Measurements from ENCODE around the gene HOXD4.

HOXD4 gene

DNA sequence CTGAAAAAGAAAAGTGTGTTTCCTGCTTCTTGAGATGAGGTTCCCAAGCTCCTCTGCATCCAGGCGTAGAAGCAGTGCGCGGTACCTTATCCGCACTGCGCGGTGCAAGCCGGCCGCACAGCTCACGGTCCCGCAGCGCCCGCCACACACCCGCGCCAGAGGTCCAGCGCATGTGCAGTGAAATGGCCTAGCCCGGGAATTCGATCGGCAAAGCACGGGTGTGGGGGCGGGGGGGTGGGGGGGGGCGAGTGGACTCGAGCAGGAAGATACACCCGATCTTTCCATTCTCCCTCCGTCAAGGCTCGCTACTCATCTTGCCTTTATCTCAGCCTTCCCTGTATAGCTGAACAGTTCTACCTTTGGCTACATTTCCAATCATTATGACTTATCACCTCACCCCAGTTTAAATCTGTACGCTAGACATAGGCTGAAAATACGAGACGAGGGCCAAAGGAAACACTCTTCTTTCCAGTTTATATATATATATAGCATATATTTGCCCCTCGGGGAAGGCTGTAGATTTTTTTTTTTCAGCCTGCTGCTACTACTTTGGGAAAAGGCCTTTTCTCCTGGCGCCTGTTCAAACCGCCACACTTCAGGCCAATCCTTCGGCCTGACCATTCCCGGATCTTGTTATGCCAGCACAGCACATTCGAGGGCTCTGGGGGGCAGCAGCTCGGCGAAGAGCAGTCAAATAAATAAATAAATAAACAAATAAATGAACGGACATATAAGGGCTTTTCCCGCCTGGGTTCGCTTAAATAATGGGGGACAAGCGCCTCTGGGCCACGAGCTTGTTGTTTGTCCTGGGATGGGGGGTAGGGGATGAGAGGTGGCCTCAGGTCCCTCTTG is 11.5 kb upstream of the HOXD4 start:
- DNase-seq: no peak

DNA sequence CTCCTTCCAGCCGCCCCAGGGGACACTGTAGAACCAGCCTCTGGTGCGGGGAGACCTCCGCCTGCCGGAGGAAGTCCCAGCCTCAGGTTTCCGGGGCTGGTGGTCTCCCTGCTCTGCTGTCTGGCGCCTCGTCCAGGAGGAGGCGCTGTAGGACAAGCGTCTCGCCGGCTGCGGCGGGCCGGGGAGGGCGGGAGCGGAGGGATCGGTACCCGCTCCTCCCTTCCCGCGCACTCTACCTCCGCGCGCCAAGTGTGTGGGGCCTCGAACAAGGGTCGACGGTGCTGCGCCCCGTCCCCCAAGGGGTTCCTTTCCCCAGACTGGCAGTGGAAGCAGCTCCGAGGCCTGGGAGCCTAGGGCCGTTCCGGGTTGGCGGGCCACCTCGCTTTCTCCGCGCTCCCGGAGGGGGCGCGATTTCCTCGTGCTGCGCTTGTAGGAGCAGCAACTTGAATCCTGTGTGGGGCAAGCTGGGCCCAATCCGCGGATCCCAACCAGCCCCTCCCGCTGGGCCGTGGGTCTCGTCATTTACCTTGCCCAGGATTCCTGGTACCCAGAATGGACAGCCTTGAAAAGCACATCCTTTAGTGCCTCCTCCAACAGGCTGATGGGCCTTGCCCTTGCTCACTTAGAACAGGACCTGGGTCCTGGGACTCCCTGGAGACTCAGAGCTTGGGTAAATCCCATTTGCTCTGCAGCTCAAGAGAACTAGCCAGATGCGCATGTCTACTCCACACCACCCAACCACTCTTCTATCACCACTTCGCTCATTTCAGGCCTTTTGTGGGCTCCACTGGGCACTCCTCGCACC is 10.6 kb upstream of the HOXD4 start:
- DNase-seq: peak; percentile 82 to 85

DNA sequence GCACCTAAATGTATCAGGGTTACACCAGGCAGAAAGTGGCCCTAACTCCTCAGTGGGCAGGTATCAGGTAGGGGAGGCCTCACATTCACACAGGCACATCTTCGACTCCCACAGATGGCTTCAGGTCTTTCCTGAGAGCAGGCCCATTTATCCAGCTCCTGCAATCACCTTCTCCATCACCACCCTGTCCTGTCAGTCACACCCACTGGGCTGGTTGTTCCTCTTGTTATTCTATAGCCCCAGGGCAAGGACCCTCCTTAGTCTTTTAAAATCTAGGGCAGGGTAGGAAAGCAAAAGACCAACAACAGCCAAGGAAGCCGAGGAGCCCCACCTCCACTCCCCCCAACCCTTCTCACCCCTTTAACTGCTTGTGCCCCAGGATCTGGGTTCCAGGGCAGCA is 9.1 kb upstream of the HOXD4 start:
- no peak for DNase-seq

DNA sequence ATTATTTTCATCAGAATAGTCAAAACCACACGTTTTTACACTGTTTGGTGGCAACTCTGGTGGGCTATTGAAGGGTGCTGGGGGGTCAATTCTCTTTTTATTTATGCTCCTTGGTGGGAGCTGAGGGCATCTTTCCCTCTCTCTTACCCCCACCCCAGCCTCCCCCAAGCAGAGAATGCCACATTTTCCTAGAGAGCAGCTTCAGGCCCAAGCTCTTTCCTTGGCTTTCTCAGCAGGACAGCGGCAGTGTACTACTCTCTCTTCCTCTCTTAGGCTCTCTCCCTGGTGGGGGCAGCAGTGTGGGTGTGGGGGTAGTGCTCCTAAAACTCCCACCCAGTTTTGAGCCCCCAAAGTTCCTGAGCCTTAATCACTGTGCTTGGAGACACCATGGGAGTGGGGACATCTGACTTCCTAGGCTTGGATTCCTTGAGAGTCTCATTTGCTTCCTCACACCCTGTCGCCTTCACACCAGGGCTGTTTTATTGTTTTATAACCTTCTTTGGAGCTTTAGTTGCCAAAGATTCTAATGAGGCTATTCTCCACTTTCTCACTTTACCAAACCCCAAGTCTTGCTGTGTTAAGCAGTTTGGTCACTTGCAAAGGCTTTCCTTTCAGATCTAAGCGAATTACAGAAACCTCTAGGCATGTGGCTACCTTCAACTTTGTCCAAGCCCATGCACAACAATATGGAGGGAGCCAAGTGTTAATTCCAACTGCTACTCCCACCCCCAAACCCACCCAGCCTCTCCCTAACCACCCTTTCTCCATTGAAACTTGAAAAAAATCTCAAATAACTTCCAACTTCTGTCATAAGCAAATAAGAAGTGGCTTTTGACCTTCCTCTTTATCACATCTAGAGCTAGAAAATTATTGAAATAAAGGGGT is 6.0 kb upstream of the HOXD4 start:
- DNase-seq: no peak

DNA sequence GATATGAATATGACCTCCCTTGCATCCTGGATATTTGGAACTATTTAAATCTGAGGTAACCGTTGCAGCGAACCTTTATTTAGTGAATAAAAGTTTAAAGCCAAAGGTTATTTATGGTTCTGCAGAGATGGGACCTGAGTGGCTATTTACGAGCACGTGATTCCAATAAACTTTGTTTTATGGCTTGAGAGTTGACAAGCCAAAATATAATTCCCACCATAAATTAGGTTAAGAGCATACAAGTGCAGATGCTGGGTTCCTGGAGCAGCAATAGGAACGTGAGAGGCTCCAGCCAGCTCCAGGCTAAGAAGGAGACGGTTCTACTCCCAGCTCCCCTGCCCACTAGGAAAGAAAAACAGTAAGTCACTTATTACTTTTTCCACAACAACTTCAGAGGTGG is 5.2 kb upstream of the HOXD4 start:
- no peak for DNase-seq

DNA sequence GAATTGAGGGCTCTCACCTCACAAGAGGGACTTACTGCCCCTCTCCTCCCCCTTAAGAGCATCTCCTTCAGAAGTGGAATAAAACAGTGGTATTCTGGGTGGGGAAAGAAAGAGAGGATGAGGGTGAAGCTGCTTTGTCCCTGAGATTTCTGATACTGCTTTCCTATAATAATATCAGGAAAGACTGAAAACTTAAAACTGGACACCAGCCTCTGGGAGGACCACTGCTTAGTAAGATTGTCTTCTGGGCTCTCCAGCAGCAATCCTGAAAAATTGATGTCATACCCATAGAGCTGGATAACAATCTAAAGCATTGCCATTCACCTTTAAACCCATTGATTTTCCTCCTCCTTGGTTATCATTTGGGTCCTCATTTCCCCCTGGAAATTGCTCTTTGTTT is 4.7 kb upstream of the HOXD4 start:
- no peak for DNase-seq

DNA sequence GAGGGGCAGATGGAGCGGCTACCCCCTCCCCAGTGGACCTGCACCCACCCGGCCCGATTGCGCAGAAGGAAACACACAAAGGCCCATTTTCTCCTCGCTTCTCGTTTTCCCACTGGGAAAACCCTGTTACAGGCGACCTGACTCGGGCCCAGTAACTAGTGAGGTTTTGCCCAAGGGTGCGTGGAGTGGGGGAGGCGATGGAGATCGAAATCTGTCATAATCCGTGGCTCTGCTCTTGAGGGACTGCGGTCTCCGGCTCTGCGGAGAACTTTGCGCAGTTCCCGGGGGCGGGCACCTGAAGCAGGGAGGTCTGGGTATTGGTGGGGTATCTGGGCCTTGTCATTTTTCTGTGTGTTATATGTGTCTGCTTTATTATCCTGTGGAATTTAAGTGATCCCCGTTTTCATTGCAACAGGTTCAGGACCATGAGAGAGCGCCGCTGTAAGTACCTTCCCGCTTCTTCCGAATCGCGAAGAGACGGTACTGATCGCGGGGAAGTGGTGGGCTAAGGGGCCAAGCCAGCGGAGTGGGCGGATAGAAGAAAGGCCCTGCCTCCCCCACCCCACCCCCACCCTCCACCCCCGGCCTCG is 4.0 kb upstream of the HOXD4 start:
- no peak for DNase-seq

DNA sequence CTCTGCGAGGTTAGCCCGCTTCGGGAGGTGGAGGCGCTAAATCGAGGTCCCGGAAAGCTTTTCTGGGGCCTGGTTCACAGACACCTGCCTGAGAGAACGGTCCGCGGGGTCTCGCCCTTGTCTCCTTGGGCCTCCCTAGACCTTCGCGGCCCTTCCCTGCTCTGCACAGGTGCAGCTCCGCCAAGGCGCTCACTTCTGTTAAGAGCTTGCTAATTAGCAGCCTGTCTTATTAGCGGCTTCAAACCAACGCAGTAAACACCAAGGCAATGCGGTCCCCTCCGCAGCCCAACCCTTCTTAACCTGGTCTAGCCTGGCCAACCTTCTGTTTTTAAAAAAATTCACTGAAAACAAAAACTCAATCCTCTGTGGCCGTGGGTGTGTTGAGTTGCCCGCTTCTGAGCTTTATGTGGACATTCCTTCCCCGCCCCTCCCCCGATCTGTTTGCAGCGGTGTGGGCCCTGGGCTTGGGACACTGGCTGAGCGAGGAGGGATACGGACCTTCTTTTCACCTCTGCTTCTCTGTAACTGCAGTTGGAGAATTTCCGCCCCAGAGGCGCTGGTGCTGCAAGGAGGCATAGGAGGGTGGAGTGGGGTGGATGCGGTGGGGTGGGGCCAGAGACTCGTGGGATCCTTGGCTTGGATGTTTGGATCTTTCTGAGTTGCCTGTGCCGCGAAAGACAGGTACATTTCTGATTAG is 3.4 kb upstream of the HOXD4 start:
- no peak for DNase-seq

DNA sequence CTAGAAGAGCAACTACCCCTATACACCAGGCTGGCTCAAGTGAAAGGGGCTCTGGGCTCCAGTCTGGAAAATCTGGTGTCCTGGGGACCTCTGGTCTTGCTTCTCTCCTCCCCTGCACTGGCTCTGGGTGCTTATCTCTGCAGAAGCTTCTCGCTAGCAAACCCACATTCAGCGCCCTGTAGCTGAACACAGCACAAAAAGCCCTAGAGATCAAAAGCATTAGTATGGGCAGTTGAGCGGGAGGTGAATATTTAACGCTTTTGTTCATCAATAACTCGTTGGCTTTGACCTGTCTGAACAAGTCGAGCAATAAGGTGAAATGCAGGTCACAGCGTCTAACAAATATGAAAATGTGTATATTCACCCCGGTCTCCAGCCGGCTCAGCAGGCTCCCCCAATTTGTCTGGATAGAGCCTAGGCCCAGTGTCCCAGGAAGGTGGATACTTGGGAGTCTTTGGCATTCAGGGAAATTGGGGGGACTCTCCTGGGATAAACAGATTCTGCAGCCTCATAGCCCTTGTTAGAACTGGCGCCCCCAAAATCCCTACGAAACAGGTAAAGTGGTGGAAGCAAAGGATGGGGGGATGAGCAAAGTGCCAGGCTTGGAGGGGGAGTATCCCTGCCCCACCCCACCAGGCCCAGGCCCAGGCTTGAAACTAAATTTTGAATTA is 2.5 kb upstream of the HOXD4 start:
- DNase-seq: no peak

DNA sequence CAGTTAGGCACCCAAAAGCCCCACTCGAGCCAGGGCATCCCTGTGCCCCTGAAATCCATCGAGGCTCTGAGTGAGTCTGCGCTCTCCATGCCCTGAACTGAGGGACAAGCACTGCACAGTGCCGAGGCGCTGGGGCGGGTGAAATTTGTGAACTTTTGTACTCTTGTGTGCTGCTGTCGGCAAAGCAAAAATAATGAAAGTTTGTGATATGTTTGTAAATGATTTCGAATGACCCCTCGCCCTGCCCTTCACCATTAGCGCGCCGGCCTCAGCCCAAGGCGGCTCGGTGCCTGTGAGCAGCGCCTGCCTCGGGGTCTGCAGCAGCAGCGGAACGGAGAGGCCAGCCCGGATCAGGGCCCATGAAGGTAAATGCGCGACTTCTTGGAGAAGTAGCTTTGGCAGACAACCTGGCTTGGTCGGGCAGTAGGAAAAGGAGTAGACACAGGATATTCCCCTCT is 1.8 kb upstream of the HOXD4 start:
- DNase-seq: no peak

DNA sequence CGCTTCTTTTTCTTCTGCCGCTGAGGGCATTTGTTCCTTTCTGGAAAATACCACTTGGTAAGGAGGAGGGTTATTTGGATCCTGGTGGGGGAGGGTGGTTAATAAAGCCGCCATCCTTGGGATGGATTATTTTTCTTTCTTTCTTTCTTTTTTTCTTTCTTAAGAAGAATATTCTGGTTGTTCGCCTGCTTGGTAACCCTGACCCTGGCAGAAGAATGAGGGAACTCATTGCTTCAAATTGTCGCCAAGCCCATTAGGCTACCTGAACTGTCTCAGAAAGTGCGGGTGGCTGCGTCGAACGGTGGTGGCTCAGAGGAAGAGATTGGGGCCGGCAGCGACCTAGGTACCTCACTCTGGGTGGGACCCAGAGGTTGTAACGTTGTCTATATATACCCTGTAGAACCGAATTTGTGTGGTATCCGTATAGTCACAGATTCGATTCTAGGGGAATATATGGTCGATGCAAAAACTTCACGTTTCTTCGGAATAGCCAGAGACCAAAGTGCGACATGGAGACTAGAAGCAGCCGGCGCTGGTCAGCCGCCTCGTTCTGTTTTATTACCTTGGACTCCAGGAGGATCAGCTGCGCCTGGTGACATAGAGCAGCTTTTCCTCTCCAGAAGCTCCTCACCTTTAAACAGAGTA is 1.3 kb upstream of the HOXD4 start:
- no peak for DNase-seq

DNA sequence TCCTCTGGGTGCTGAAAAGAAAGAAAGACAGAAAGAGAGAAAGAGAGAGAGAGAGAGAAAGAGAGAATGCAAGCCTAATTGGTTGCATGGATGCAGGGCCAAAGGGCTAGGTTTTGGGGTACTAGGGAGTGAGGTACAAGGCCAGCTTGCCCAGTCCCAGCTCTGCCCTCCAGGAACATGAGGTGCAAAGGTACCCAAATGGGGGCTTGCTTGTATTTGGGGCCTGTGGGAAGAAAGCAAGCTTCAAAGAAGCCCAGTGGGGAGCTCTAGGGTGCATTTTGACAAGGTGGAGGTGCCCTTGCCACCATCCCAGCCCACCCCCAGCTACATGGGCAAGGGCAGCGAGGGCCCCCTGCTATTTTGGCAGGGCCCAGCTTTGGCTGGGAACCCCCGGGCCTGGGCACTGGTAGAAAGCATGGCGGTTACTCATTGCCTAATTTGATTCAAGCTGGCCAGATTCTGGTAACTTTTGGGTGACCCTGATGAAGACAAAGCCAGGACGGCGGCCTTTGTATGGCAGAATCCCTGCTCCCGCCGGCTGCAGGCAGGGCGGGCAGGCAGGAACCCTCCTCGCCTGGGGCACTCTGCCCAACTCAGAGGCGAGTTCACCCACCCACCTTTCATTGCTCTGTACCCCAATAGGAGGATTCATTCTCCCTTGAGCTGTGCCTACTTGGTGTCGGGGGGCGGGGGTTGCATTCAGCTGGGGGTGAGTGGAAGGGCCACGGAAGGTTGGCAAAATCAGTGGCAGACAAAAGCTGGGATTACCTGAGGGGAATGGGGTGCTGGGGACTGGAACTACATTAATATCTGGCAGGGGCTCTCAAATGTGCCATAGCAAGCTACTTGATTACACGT is 537 bp upstream of the HOXD4 start:
- no peak for DNase-seq

DNA sequence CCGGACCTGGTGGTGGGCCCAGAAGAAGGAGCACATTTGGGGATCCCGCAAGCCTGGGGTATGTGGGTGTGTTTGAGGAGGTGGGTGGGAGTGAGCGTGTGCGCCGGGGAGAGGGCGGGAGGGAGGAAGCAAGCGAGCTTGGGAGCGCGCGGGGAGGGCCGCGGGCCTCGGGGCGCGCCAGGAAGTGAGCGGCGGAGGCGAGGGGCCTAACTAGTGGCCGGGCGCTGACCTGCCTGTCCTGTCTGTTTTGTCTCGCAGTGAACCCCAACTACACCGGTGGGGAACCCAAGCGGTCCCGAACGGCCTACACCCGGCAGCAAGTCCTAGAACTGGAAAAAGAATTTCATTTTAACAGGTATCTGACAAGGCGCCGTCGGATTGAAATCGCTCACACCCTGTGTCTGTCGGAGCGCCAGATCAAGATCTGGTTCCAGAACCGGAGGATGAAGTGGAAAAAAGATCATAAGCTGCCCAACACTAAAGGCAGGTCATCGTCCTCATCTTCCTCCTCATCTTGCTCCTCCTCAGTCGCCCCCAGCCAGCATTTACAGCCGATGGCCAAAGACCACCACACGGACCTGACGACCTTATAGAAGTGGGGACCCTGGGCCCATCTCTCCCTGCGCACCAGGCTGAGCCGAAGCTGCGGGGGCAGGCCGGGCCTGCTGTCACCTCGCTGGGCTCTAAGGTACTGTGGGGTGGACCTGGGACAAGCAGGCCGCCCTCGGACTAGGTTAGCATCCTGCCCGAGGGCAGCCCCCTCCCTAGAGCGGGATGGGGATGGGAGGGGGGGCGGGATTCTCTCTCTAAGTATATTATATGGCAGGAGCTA is 1.2 kb downstream of the HOXD4 start:
- DNase-seq: no peak

DNA sequence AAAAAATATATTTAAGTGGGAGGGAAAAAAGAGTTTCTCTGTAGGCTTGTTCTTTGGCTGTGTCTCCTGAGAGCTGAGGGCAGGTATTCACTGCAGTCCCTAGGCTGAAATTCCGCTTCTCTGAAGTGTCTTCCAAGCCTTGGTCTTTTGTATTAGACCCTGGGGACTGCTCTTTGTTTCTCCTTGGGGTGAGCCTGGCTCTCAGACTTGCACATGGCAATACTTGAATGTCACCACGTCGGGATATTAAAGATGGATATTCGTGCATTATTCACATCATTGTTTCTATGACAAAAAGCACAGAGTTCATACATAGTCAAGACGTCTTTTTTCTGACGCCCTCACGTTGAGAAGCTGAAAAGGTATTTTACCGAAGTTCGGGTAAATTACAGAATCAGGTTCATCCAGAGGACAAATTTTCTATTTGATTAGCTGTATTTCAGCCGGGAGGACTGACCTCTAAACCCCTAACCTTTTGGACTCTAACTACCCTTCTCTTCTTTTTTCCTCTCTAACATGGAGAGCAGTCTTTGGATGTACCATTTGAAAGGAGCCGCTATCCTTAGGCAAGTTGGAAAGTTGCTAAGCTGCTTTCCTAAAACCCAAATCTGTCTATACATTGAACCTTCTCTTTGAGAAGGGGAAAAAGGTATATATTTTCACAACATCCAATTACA is 3.4 kb downstream of the HOXD4 start:
- no peak for DNase-seq

DNA sequence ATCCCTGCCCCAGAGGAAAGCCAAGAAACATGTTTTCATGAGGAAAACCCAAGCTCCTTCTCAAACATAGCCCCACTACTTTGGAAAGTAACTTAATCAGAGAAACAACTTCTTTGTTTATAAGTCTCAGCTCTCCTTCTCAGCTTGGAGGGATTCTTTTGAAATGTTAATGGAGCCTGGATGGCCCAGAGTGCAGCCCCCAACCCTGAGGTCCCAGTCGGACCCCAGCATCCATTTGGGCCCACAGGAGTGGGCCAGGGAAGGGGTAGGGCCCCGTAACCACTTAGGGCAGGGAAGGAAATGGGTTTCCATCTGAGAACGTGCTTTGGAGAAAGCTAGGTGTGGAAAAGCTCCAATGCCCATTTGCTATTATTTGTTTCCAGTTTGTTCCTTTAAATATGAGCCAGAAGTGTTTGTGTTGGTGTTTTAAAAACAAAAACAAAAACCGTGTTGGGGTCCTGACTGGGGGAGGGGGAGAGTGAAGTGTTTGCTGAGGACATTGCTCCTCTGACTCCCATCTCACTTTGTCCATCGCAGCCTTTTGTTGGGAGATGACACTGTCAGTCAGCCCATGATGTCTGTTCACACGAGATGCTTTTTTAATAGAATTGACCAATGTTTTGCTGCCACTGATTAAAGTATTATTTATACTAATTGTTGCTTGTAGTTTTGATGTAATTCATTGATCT is 4.2 kb downstream of the HOXD4 start:
- DNase-seq: no peak

DNA sequence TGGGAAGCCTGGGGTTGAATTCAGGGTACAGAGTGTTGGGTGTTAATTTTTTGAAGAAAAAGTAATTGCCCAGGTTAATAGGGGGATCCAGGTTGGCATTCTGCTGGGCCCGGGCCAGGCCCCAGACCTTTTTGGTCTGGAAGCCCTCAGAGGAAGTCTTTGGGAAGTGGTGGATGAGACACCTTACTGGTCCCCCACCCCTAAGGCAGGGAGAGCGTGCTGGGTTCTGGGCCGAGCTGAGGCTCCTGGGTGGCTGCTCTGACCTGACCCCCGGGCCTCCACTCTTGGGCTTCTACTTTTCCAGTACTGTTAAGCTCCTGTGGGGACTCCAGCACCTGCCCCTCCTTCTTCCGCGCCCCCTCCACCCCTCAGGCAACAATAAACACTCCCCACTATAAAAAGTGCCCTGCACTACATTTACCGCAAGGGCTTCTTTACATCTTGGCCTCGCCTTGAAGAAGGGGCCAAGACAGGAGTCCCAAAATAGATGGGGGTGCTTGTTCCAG is 5.0 kb downstream of the HOXD4 start:
- no peak for DNase-seq

DNA sequence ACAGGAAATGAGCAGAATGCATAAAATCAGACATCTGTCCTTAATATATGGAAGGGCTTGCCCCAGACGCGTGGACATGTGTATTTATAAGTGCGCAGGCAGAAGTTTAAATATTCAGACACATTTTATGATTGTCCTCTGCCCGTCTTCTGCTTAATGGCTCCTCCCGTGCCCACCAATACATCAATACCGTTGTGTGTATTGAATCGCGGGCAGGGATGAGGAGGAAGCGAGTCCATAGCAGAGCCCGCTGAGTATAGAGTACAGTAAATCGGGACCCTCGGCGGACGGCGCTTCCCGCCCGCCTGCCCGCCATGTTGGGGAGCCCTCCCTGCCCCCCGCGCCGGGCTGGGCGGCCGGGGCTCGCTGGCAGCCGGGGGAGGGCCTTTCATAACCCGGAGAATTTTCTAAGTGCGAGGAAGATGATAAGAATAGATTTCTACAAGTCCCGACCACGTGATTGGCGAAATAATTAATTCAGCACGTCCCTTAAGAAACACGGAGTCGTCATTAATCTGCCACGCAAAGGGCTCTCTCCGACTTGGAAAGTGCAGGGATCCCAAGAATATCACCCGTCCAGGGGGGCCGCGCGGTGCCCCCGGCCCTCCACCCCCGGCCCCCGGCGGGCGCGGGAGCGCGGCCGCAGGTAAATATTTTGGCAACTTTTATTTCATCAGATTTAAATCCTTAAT is 5.6 kb downstream of the HOXD4 start, which contains the start of gene HOXD3:
HOXD3 (plus strand) TSS at position 501 of the 692 bp plus-strand sequence. CDS start 11,808 bp downstream, outside the sequence.
- DNase-seq: no peak
